SK-N-MC (cell line): ENCODE results near the gene RASSF8.

Source experiments
- EZH2 ChIP-seq: fragments of 200-600 bp; sonication (generic); IDR thresholded peaks from one replicate; pipeline ENCODE4 v1.6.1; 2017; ENCODE audit warnings: antibody characterized with exemption
- FOXP2 ChIP-seq: optimal IDR thresholded peaks from 2 replicates; pipeline ENCODE3; 2011; ENCODE audit warnings: mild to moderate bottlenecking, moderate library complexity; ENCODE audit not compliant: insufficient read depth; ENCODE audit errors: extremely low read length, control extremely low read depth
- POLR2AphosphoS5 ChIP-seq: IDR thresholded peaks from 2 replicates; pipeline ENCODE4 v1.6.1; 2012; ENCODE audit warnings: mild to moderate bottlenecking, low read depth, low read length, borderline replicate concordance

DNA sequence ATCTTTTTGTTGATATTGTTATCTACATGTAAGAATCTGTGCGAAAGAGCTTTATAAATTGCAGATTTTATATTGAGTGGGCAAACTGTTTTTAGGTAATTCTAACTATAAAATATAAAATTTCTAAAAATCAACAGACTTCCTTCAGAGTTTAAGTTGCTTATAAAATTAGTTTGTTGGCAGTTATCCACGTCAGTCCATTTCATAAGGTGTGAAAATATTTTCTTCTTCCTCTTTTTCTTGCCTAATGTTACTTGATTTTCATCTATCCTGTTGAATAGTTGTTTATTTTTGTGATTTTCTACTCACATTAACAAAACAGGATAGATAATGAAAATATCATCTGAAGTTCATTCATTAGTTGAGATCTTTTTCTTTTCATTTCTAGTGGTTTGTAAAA is 58.0 kb downstream of the RASSF8 start:
- TF ChIP-seq FOXP2 (no peak), EZH2 (no peak), POLR2AphosphoS5 (no peak)
